A549 (cell line): Measurements from ENCODE around the gene VDR. TPM values are rescaled to one million over a fixed set of nuclear protein-coding genes. Genes with fewer than 3 reads are reported as not detected.

ENCODE experiments used
- ATAC-seq, 2 experiments: fragments of 200-7000 bp in 1 of 2; fragments of >200 bp in 1 of 2; cut with Nextera tagmentation in 1 of 2; cut with Tn5 transposase in 1 of 2; 3 replicates each; pipeline versions ENCODE4 v1.8.0 to v1.9.1; 2018 to 2020; ENCODE audit warnings: mild to moderate bottlenecking in 1 of 2, moderate library complexity in 1 of 2
- CTCF ChIA-PET: fragments of 300-600 bp; sonication (Branson Sonifier 250); formaldehyde crosslinking; extraction: SDS; loops from one replicate; lab custom pipeline; 2021; ENCODE audit warnings: antibody characterized with exemption, inconsistent platforms; lab: Yijun Ruan, JAX
- POLR2A ChIA-PET: fragments of 350-600 bp; formaldehyde crosslinking; extraction: SDS; loops from one replicate; lab custom pipeline; 2021; ENCODE audit warnings: antibody characterized with exemption, inconsistent platforms; lab: Yijun Ruan, JAX
- DNase-seq, 2 experiments: peaks; one replicate each; pipeline versions ENCODE4 v3.0.0 to v3.0.0-alpha.2; 2011 to 2016; ENCODE audit warnings: low read depth in 1 of 2, low spot score in 1 of 2
- FAIRE-seq: peaks from 2 replicates; lab custom pipeline; 2011; peaks lifted over from hg19 to GRCh38; lab: Jason Lieb, UNC
- H3K27ac ChIP-seq, 2 experiments: fragments of >200 bp; sonication (Bioruptor Twin); formaldehyde crosslinking; 3 replicates each; pipeline ENCODE4 v1.5.1; 2016 to 2017
- H3K4me1 ChIP-seq: fragments of >200 bp; sonication (Bioruptor Twin); formaldehyde crosslinking; 3 replicates; pipeline ENCODE4 v1.6.1; 2016
- H3K4me2 ChIP-seq: fragments of >200 bp; sonication (Bioruptor Twin); formaldehyde crosslinking; 3 replicates; pipeline ENCODE4 v1.6.1; 2016
- H3K4me3 ChIP-seq: fragments of >200 bp; sonication (Bioruptor Twin); formaldehyde crosslinking; 3 replicates; pipeline ENCODE4 v1.5.1; 2016
- H3K9me3 ChIP-seq: fragments of >200 bp; sonication (Bioruptor Twin); formaldehyde crosslinking; 3 replicates; pipeline ENCODE4 v1.6.1; 2016
- CBX8 ChIP-seq: fragments of 200-600 bp; sonication (generic); IDR thresholded peaks from 2 replicates; pipeline ENCODE4 v1.6.1; 2016
- CEBPB ChIP-seq, 2 experiments: fragments of >200 bp in 1 of 2; sonication (Bioruptor Twin) in 1 of 2; formaldehyde crosslinking in 1 of 2; IDR thresholded peaks; 2 replicates each; pipeline ENCODE4 v1.6.1; 2012 to 2016
- EHF ChIP-seq: fragments of 250-450 bp; sonication (Bioruptor Pico); IDR thresholded peaks from 2 replicates; pipeline ENCODE4 v1.5.0; 2020; ENCODE audit warnings: mild to moderate bottlenecking
- EHMT2 ChIP-seq: fragments of 200-600 bp; sonication (generic); IDR thresholded peaks from 2 replicates; pipeline ENCODE4 v1.6.1; 2016; ENCODE audit warnings: antibody characterized with exemption, low read depth, mild to moderate bottlenecking, moderate library complexity
- FOXS1 ChIP-seq: fragments of 250-450 bp; sonication (Bioruptor Pico); IDR thresholded peaks from 2 replicates; pipeline ENCODE4 v1.5.0; 2020; ENCODE audit warnings: mild to moderate bottlenecking, moderate library complexity
- HES2 ChIP-seq: fragments of >200 bp; sonication (Bioruptor Twin); formaldehyde crosslinking; IDR thresholded peaks from 2 replicates; pipeline ENCODE4 v1.6.1; 2016
- HMGXB4 ChIP-seq: fragments of 250-450 bp; sonication (Bioruptor Pico); IDR thresholded peaks from 2 replicates; pipeline ENCODE4 v1.5.0; 2021; ENCODE audit warnings: mild to moderate bottlenecking, moderate library complexity, borderline replicate concordance
- JUNB ChIP-seq: fragments of >200 bp; sonication (Bioruptor Twin); formaldehyde crosslinking; IDR thresholded peaks from 2 replicates; pipeline ENCODE4 v1.6.1; 2016
- MAFK ChIP-seq: fragments of 450-650 bp; IDR thresholded peaks from 2 replicates; pipeline ENCODE4 v1.6.1; 2014; ENCODE audit not compliant: partially characterized antibody
- MAX ChIP-seq: IDR thresholded peaks from 2 replicates; pipeline ENCODE4 v1.6.1; 2012
- MAZ ChIP-seq: fragments of 150-350 bp; IDR thresholded peaks from 2 replicates; pipeline ENCODE4 v1.6.1; 2014; ENCODE audit warnings: antibody characterized with exemption, low read depth, low read length, borderline replicate concordance
- NR3C1 ChIP-seq: fragments of >200 bp; sonication (Bioruptor Twin); formaldehyde crosslinking; IDR thresholded peaks from 3 replicates; pipeline ENCODE4 v1.6.1; 2017
- POLR2AphosphoS2 ChIP-seq: conservative IDR thresholded peaks from 2 replicates; pipeline ENCODE4 v1.6.1; 2012; ENCODE audit warnings: low read length, improper control_type of control experiment, inconsistent platforms
- RAD21 ChIP-seq, 2 experiments: fragments of >200 bp in 1 of 2; sonication (Bioruptor Twin) in 1 of 2; formaldehyde crosslinking in 1 of 2; IDR thresholded peaks in 1 of 2; conservative IDR thresholded peaks in 1 of 2; 2 replicates in 1 of 2; 3 replicates in 1 of 2; pipeline ENCODE4 v1.6.1; 2012 to 2018; ENCODE audit warnings: inconsistent platforms in 1 of 2
- REST ChIP-seq: fragments of 200-600 bp; sonication (generic); IDR thresholded peaks from 2 replicates; pipeline ENCODE4 v1.6.1; 2016; ENCODE audit warnings: antibody characterized with exemption, mild to moderate bottlenecking, moderate library complexity
- RNF2 ChIP-seq: fragments of 200-600 bp; sonication (generic); IDR thresholded peaks from 2 replicates; pipeline ENCODE4 v1.6.1; 2016; ENCODE audit warnings: low read depth, mild to moderate bottlenecking, antibody characterized with exemption, moderate library complexity, borderline replicate concordance
- SREBF2 ChIP-seq: fragments of 450-650 bp; IDR thresholded peaks from 2 replicates; pipeline ENCODE4 v1.6.1; 2014; ENCODE audit warnings: mild to moderate bottlenecking, moderate library complexity
- TP53 ChIP-seq: fragments of 250-450 bp; sonication (Bioruptor Pico); IDR thresholded peaks from 2 replicates; pipeline ENCODE4 v1.5.0; 2021; ENCODE audit warnings: mild to moderate bottlenecking, moderate library complexity
- ZFP36 ChIP-seq: fragments of 450-650 bp; IDR thresholded peaks from 2 replicates; pipeline ENCODE4 v1.6.1; 2014; ENCODE audit warnings: borderline replicate concordance; ENCODE audit not compliant: partially characterized antibody
- ZNF302 ChIP-seq: fragments of 250-450 bp; sonication (Bioruptor Pico); IDR thresholded peaks from 2 replicates; pipeline ENCODE4 v1.9.0; 2021; ENCODE audit warnings: inconsistent platforms, mild to moderate bottlenecking, moderate library complexity
- WGBS: methylation state at CpG from one replicate; pipeline ENCODE4 v1.1.6; 2017; ENCODE audit errors: missing lambda C conversion rate; 5-methylcytosine and 5-hydroxymethylcytosine counted together
- polyA plus RNA-seq, 4 experiments: library from polyadenylated mRNA; depleted of rRNA in 3 of 4; stranded (reverse); fragments of >200 nt; fragmentation: RNase III in 1 of 4; extraction: RNeasy Plus Mini Kit Qiagen cat#74134 plus additional on column Dnase treatment in 1 of 4; gene quantifications; 2 replicates in 3 of 4; 3 replicates in 1 of 4; pipeline ENCODE4 v1.2.3, GENCODE V29; 2011 to 2017
- TF ChIP-seq, protein P1 (sequence below): fragments of 250-450 bp; sonication (Bioruptor Pico); IDR thresholded peaks from 2 replicates; pipeline ENCODE4 v1.5.0; 2020; ENCODE audit warnings: low read depth, mild to moderate bottlenecking, moderate library complexity
- TF ChIP-seq, protein P2 (sequence below): IDR thresholded peaks from 2 replicates; pipeline ENCODE4 v1.6.1; 2012

Gene VDR
- polyA plus RNA-seq, 2 of the 4 experiments (the other 2 are of a cell fraction), result 1.9 to 2.1 TPM

GRCh38 chr12:47894068-47894467 is 10.7 kb downstream of the VDR start:
- H3K4me3 ChIP-seq, result no peak overlapping the region
- CTCF ChIA-PET, result interaction anchor here (1.0 to 3.6 kb wide), 6 partner anchors 11 to 153 kb away, joined by 4 to 10 read pairs (median 6); partner anchors contain the start of gene VDR
- ATAC-seq (no peak), DNase-seq (no peak), FAIRE-seq (no peak)
- POLR2A ChIA-PET, result interaction anchor here (1.4 kb wide), 1 partner anchor 11 kb away, joined by 8 read pairs; the partner anchor contains the start of gene VDR
- TF ChIP-seq EHF (CRISPR knock-in tag), result no peak
- no peak for TF ChIP-seq POLR2AphosphoS2
- no peak for TF ChIP-seq ZFP36
- TF ChIP-seq SREBF2, result no peak
- no peak for TF ChIP-seq MAZ
- no peak for TF ChIP-seq JUNB
- no peak overlapping the region for H3K4me2 ChIP-seq
- H3K9me3 ChIP-seq, result no peaks in the 10 kb centered on the region
- H3K27ac ChIP-seq, result no peak overlapping the region
- WGBS, result 70% methylated on average over 1 of the region's 1 CpG
- H3K4me1 ChIP-seq, result peaks cover 8% of the 10 kb centered on the region; the same call in 2 of the 3 replicates

GRCh38 chr12:47892819-47893218 is 12.0 kb downstream of the VDR start:
- Histone ChIP-seq H3K4me3 (no peak overlapping the region), H3K9me3 (no peaks in the 10 kb centered on the region), H3K27ac (no peak overlapping the region), H3K4me2 (no peak overlapping the region)
- no peak for DNase-seq
- no peak for FAIRE-seq
- WGBS, result 70% methylated on average over 5 of the region's 5 CpGs
- POLR2A ChIA-PET, result no interaction called here
- CTCF ChIA-PET, result interaction anchor here (1.2 to 3.6 kb wide), 3 partner anchors 51 to 57 kb away, joined by 3 to 10 read pairs (median 8); no protein-coding TSS in a partner anchor
- ATAC-seq, result no peak
- TF ChIP-seq HMGXB4 (CRISPR knock-in tag) (no peak), ZNF302 (no peak), EHMT2 (no peak)
- TF ChIP-seq, protein P1, sequence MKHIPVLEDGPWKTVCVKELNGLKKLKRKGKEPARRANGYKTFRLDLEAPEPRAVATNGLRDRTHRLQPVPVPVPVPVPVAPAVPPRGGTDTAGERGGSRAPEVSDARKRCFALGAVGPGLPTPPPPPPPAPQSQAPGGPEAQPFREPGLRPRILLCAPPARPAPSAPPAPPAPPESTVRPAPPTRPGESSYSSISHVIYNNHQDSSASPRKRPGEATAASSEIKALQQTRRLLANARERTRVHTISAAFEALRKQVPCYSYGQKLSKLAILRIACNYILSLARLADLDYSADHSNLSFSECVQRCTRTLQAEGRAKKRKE, result no peak
- TF ChIP-seq, all 56 proteins: peak for 0
- peaks cover 8% of the 10 kb centered on the region; the same call in 2 of the 3 replicates for H3K4me1 ChIP-seq

DNA sequence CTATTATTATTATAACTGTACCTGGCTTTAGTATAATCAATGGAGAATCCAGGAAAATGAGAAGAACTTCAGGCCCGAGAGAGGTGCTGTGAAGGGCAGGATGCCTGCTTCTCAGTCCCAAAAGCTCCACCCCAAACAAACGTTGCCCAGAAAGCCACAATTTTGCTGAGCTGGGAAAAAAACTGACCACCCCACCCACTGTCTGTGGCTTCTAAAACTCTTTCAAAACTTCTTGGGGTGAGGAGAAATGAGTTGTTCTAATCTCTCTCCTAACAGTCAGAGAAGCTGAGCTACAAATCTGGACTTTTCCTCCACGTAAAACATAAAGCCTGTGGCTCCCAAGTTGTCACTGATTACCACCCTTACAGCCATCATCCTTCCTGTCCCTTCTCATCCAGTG is 13.4 kb downstream of the VDR start:
- DNase-seq (no peak), ATAC-seq (no peak), FAIRE-seq (no peak)
- Histone ChIP-seq H3K4me2 (no peak overlapping the region), H3K4me1 (peaks cover 2% of the 10 kb centered on the region; the same call in 1 of the 3 replicates), H3K9me3 (no peaks in the 10 kb centered on the region), H3K4me3 (no peak overlapping the region), H3K27ac (no peak overlapping the region)
- 54% methylated on average over 3 of the region's 3 CpGs for WGBS
- TF ChIP-seq CEBPB (IDR thresholded peaks at IDR 0.05) (no peak), TP53 (CRISPR knock-in tag) (no peak), MAFK (peak; percentile 74)
- TF ChIP-seq, protein P2, sequence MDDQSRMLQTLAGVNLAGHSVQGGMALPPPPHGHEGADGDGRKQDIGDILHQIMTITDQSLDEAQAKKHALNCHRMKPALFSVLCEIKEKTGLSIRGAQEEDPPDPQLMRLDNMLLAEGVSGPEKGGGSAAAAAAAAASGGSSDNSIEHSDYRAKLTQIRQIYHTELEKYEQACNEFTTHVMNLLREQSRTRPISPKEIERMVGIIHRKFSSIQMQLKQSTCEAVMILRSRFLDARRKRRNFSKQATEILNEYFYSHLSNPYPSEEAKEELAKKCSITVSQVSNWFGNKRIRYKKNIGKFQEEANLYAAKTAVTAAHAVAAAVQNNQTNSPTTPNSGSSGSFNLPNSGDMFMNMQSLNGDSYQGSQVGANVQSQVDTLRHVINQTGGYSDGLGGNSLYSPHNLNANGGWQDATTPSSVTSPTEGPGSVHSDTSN, result no peak
- ChIA-PET CTCF (interaction anchor here (0.6 to 3.6 kb wide), 5 partner anchors 9 to 124 kb away, joined by 3 to 10 read pairs (median 4); partner anchors contain the start of gene TMEM106C), POLR2A (no interaction called here)

DNA sequence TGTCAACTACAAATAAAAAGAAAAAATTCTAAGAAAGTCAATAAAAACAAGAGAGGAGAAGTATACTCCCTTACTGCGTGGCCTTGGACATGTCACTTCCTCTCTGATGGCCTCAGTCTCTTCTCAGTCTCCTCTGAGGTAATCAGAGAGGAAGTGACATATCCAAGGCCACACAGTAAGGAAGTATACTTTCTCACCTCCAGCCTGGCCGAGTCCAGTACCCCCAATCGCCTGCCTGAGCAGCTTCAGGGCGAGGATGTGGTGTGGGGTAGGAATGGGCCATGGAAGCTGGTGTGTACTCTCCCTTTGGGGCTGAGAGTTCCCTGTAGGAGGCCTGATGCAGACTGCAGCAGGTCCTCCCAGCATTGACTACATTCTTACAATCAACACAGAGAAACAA is 15.8 kb downstream of the VDR start:
- DNase-seq (no peak), FAIRE-seq (no peak), ATAC-seq (no peak; a peak in 1 of 6 replicates)
- Histone ChIP-seq H3K27ac (no peak overlapping the region), H3K9me3 (no peaks in the 10 kb centered on the region), H3K4me1 (no peaks in the 10 kb centered on the region), H3K4me3 (no peak overlapping the region), H3K4me2 (no peak overlapping the region)
- ChIA-PET CTCF (interaction anchor here (0.6 to 1.3 kb wide), 4 partner anchors 9 to 60 kb away, joined by 3 to 6 read pairs (median 4); no protein-coding TSS in a partner anchor), POLR2A (interaction anchor here (1.0 kb wide), 1 partner anchor 16 kb away, joined by 5 read pairs; the partner anchor contains the start of gene VDR)
- WGBS, result 64% methylated on average over 4 of the region's 4 CpGs
- TF ChIP-seq REST (no peak), EHMT2 (no peak), MAX (no peak), CBX8 (no peak), FOXS1 (CRISPR knock-in tag) (no peak), NR3C1 (no peak), HES2 (no peak), RNF2 (no peak), RAD21 (conservative IDR thresholded peaks at IDR 0.05 in 1 of 2, IDR thresholded peaks at IDR 0.05 in 1 of 2) (no peak)
